ENCODE results near the gene FBXL20. TPM values are rescaled to one million over a fixed set of nuclear protein-coding genes. Genes with fewer than 3 reads are reported as not detected.
A peak's percentile ranks its signal among the peaks of the same experiment; 100 is the strongest.
"Not testable (repeated sequence)": the region's sequence is repeated elsewhere in the genome, so short reads cannot be mapped to it uniquely, and the experiment has no call there.

The FBXL20 gene
- polyA plus RNA-seq, 1 experiment = 5.7 TPM

GRCh38 chr17:39443326-39443725, 41.9 kb upstream of the FBXL20 start:
- Histone ChIP-seq H3K9me3 (ENCODE audit: control insufficient read depth, insufficient read depth, low read length) (no peaks in the 10 kb centered on the region), H3K27me3 (ENCODE audit: control insufficient read depth, insufficient read depth, low read length) (no peaks in the 10 kb centered on the region), H3K27ac (ENCODE audit: low read depth, low read length) (no peak overlapping the region), H3K4me3 (ENCODE audit: low read depth, low read length) (no peak overlapping the region)
- no peak for DNase-seq (ENCODE audit: low read depth, low spot score)
- ChIA-PET POLR2A (no interaction called here), CTCF (no interaction called here)
- TF ChIP-seq CTCF (IDR thresholded peaks at IDR 0.05; ENCODE audit: low read depth, low read length) = no peak

- DNase-seq (ENCODE audit: low read depth, low spot score); H3K4me3 ChIP-seq (ENCODE audit: low read depth, low read length); H3K27me3 ChIP-seq (ENCODE audit: control insufficient read depth, insufficient read depth, low read length); H3K9me3 ChIP-seq (ENCODE audit: control insufficient read depth, insufficient read depth, low read length); H3K27ac ChIP-seq (ENCODE audit: low read depth, low read length): not testable (repeated sequence)
- ChIA-PET CTCF (interaction anchor here (1.6 kb wide), 1 partner anchor 169 kb away, joined by 4 read pairs; no protein-coding TSS in a partner anchor), POLR2A (interaction anchor here (0.7 kb wide), 1 partner anchor 20 kb away, joined by 13 read pairs; no protein-coding TSS in a partner anchor)
These were observed 38.4 kb upstream of the FBXL20 start for GRCh38 chr17:39439868-39440267.

- no peak for TF ChIP-seq CTCF (IDR thresholded peaks at IDR 0.05; ENCODE audit: low read depth, low read length)
- POLR2A ChIA-PET = no interaction called here
These were observed 28.2 kb upstream of the FBXL20 start for GRCh38 chr17:39429600-39429999.

DNA sequence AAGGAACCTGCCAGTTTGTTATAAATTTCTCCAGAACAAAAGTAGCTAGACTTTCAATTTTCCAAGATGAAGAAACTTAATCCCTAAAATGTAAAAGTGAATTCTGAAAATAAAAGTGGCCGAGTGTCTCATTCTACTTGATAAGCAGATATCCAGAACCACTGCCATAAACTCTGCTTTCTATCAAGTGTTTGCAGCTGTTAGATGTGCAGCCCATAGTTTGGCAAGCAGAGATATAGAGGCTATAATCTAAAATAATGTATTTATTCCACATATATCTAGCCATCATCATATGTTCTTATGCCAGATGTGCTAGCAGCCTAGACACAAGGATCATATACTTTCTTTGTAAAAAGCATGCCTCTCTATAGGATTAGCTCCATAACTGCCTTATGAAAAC, 14.7 kb upstream of the FBXL20 start:
- no peaks in the 10 kb centered on the region for H3K27me3 ChIP-seq (ENCODE audit: control insufficient read depth, insufficient read depth, low read length)
- TF ChIP-seq CTCF (IDR thresholded peaks at IDR 0.05; ENCODE audit: low read depth, low read length) = no peak
- no peak for DNase-seq (ENCODE audit: low read depth, low spot score)
- ChIA-PET POLR2A (no interaction called here), CTCF (interaction anchor here (1.4 kb wide), 1 partner anchor 145 kb away, joined by 3 read pairs; no protein-coding TSS in a partner anchor)
- no peak overlapping the region for H3K27ac ChIP-seq (ENCODE audit: low read depth, low read length)
- no peaks in the 10 kb centered on the region for H3K9me3 ChIP-seq (ENCODE audit: control insufficient read depth, insufficient read depth, low read length)
- H3K4me3 ChIP-seq (ENCODE audit: low read depth, low read length) = no peak overlapping the region

More at GRCh38 chr17:39429600-39429999, 28.2 kb upstream of the FBXL20 start:
- no peak for DNase-seq (ENCODE audit: low read depth, low spot score)
- no peak overlapping the region for H3K27ac ChIP-seq (ENCODE audit: low read depth, low read length)
- no peaks in the 10 kb centered on the region for H3K9me3 ChIP-seq (ENCODE audit: control insufficient read depth, insufficient read depth, low read length)
- CTCF ChIA-PET = no interaction called here
- H3K27me3 ChIP-seq (ENCODE audit: control insufficient read depth, insufficient read depth, low read length) = no peaks in the 10 kb centered on the region
- no peak overlapping the region for H3K4me3 ChIP-seq (ENCODE audit: low read depth, low read length)

DNA sequence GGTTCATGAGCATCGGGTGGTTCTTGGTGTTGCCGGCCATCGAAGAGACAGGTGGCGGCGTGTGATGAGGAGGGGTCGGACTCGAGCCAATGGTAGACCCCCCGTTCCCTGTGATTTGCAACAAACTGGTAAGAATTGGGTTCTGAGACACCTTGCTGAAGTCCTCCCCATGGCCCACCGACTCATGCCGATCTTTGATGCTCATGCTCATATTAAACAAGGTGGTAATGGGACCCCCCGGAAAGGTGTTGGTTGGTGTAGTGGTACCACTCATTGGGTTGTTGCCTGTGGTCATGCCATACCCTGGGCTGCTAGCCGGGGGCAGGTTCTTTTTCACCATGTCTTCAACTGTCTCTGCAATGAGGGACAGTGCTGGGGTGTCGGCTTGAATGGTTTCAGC, 8.9 kb upstream of the FBXL20 start:
- TF ChIP-seq CTCF (IDR thresholded peaks at IDR 0.05; ENCODE audit: low read depth, low read length) = no peak
- CTCF ChIA-PET = interaction anchor here (1.5 kb wide), 1 partner anchor 140 kb away, joined by 4 read pairs; no protein-coding TSS in a partner anchor
- H3K27ac ChIP-seq (ENCODE audit: low read depth, low read length) = no peak overlapping the region
- H3K27me3 ChIP-seq (ENCODE audit: control insufficient read depth, insufficient read depth, low read length) = no peaks in the 10 kb centered on the region
- no peak overlapping the region for H3K4me3 ChIP-seq (ENCODE audit: low read depth, low read length)
- DNase-seq (ENCODE audit: low read depth, low spot score) = no peak
- no peaks in the 10 kb centered on the region for H3K9me3 ChIP-seq (ENCODE audit: control insufficient read depth, insufficient read depth, low read length)
- POLR2A ChIA-PET = no interaction called here

DNA sequence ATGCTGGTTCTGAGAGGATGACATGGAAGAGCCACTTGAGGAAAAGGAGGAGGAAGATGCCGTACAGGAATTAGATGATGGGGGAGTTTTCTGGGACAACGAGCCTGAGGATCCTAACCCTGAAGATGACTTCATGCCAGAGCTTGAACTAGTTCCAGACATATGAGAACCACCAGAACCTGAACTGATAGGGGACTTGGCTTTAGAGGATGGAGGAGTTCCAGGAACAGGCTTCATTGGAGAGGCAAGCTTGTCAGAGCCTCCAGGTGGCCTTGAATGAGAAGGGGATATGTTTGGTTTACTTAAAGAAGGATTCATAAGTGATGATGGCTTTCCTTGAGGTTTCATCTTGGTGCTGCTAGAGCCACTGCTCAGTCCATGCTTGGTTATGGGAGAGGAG, 6.9 kb upstream of the FBXL20 start:
- no peaks in the 10 kb centered on the region for H3K27me3 ChIP-seq (ENCODE audit: control insufficient read depth, insufficient read depth, low read length)
- POLR2A ChIA-PET = no interaction called here
- DNase-seq (ENCODE audit: low read depth, low spot score) = no peak
- no peak overlapping the region for H3K4me3 ChIP-seq (ENCODE audit: low read depth, low read length)
- H3K9me3 ChIP-seq (ENCODE audit: control insufficient read depth, insufficient read depth, low read length) = no peaks in the 10 kb centered on the region
- no peak for TF ChIP-seq CTCF (IDR thresholded peaks at IDR 0.05; ENCODE audit: low read depth, low read length)
- H3K27ac ChIP-seq (ENCODE audit: low read depth, low read length) = peak overlapping the region; percentile 2
- CTCF ChIA-PET = no interaction called here

All from AG04450 (cell line).